T-helper 2 cell treated with Interferon-gamma antibody and Interleukin-4, amounts not matched to agents 100 ng/mL and 5 ng/mL, for 36 hours (primary cell): ENCODE measurements around the gene COX14. TPM values are rescaled to one million over a fixed set of nuclear protein-coding genes. Genes with fewer than 3 reads are reported as not detected.
"Not testable (repeated sequence)": the region's sequence is repeated elsewhere in the genome, so short reads cannot be mapped to it uniquely, and the experiment has no call there.

Experiments used
- intact Hi-C: fragments of 100-400 bp; cut with micrococcal nuclease; formaldehyde crosslinking; loops from one replicate; pipeline ENCODE4 v1.15.1; 2023
- total RNA-seq: library from RNA; stranded (reverse); gene quantifications from 2 replicates; pipeline ENCODE4 v1.2.3, GENCODE V29; 2022

COX14 gene
- total RNA-seq, 1 donor from 2014 or later = 41.4 TPM

- intact Hi-C loops = no loop called here
These were observed 39.1 kb downstream of the COX14 start for GRCh38 chr12:50151047-50151687.

- intact Hi-C loops = not testable (repeated sequence)
These were observed 42.9 kb downstream of the COX14 start for GRCh38 chr12:50154947-50155346.

GRCh38 chr12:50156641-50157040, 44.6 kb downstream of the COX14 start:
- intact Hi-C loops = no loop called here

- intact Hi-C loops = no loop called here
These were observed 45.2 kb downstream of the COX14 start for GRCh38 chr12:50157259-50157658.

GRCh38 chr12:50160643-50161042, 48.6 kb downstream of the COX14 start:
- intact Hi-C loops = loop anchor here (10.0 kb wide), 1 partner anchor 884 kb away; the partner anchor contains the start of gene LETMD1

GRCh38 chr12:50162230-50162629, 50.2 kb downstream of the COX14 start:
- intact Hi-C loops = loop anchor here (10.0 kb wide), 1 partner anchor 883 kb away; the partner anchor contains the start of gene LETMD1

- intact Hi-C loops = loop anchor here (10.0 kb wide), 1 partner anchor 880 kb away; the partner anchor contains the start of gene LETMD1
These were observed 52.9 kb downstream of the COX14 start for GRCh38 chr12:50164963-50165362.

GRCh38 chr12:50166799-50167048, 54.7 kb downstream of the COX14 start:
- intact Hi-C loops = loop anchor here (1.0 to 10.0 kb wide), 4 partner anchors 54 to 878 kb away; partner anchors contain the start of genes COX14, LARP4, LETMD1 and SMARCD1

- intact Hi-C loops = loop anchor here (1.0 to 10.0 kb wide), 4 partner anchors 55 to 878 kb away; partner anchors contain the start of genes COX14, LARP4, LETMD1 and SMARCD1
These were observed 55.2 kb downstream of the COX14 start, which contains the start of gene CERS5 for GRCh38 chr12:50167049-50167828. TSS of gene CERS5 (minus strand) at chr12:50167369. CDS start at chr12:50167297, 72 bp downstream.

Other genes starting within 250 kb of the COX14 start
- gene FAIM2, start 208.3 kb upstream of the COX14 start, total RNA-seq = 0.18 and 0.27 TPM in 2 replicates
- not detected in 2 replicates for gene AQP2, start 161.5 kb upstream of the COX14 start, total RNA-seq
- gene AQP5, start 150.4 kb upstream of the COX14 start, total RNA-seq = not detected in 2 replicates
- gene AQP6, start 139.3 kb upstream of the COX14 start, total RNA-seq = not detected in 2 replicates
- gene RACGAP1, start 86.7 kb upstream of the COX14 start, total RNA-seq = 144 and 145 TPM in 2 replicates
- gene ASIC1, start 54.6 kb upstream of the COX14 start, total RNA-seq = 7.5 and 8.5 TPM in 2 replicates
- 75.3 and 86.2 TPM in 2 replicates for gene SMARCD1, start 26.9 kb upstream of the COX14 start, total RNA-seq
- gene GPD1, start 8.2 kb upstream of the COX14 start, total RNA-seq = 0.41 and 0.70 TPM in 2 replicates
- 67.9 and 69.0 TPM in 2 replicates for gene CERS5, start 55.1 kb downstream of the COX14 start, total RNA-seq
- gene LIMA1, start 171.3 kb downstream of the COX14 start, total RNA-seq = 85.7 and 86.0 TPM in 2 replicates